HepG2 (cell line): ENCODE data around the gene ALDH3B2. TPM values are rescaled to one million over a fixed set of nuclear protein-coding genes. Genes with fewer than 3 reads are reported as not detected.

ENCODE experiments used
- CHD4 ChIP-seq: fragments of 200-600 bp; sonication (generic); IDR thresholded peaks from 2 replicates; pipeline ENCODE4 v1.7.0; 2017; ENCODE audit warnings: mild to moderate bottlenecking, low read length, borderline replicate concordance
- EP300 ChIP-seq, 3 experiments: sonication (generic) in 1 of 3; formaldehyde crosslinking in 1 of 3; IDR thresholded peaks; 2 replicates each; pipeline versions ENCODE4 v1.5.1 to v1.6.1; 2011 to 2020; ENCODE audit warnings: low read depth in 2 of 3, low read length in 2 of 3, borderline replicate concordance in 1 of 3, improper control_type of control experiment in 1 of 3, mild to moderate bottlenecking in 1 of 3, missing genetic modification reagents in 1 of 3, moderate library complexity in 1 of 3
- HDAC1 ChIP-seq: sonication (generic); formaldehyde crosslinking; IDR thresholded peaks from 2 replicates; pipeline ENCODE4 v1.5.1; 2020; ENCODE audit warnings: mild to moderate bottlenecking, missing genetic modification reagents
- HES4 ChIP-seq: sonication (generic); formaldehyde crosslinking; IDR thresholded peaks from 2 replicates; pipeline ENCODE4 v1.9.0; 2021; ENCODE audit warnings: mild to moderate bottlenecking, missing genetic modification reagents, borderline replicate concordance
- KDM2A ChIP-seq: sonication (generic); formaldehyde crosslinking; IDR thresholded peaks from 2 replicates; pipeline ENCODE4 v1.4.0; 2020; ENCODE audit warnings: low read depth, missing genetic modification reagents, borderline replicate concordance
- KLF6 ChIP-seq: IDR thresholded peaks from 2 replicates; pipeline ENCODE4 v1.8.0; 2016; ENCODE audit warnings: missing biosample characterization, missing genetic modification reagents
- MAFG ChIP-seq: sonication (generic); formaldehyde crosslinking; IDR thresholded peaks from 2 replicates; pipeline ENCODE4 v1.5.1; 2020; ENCODE audit warnings: mild to moderate bottlenecking, missing genetic modification reagents
- NCOA2 ChIP-seq: sonication (generic); formaldehyde crosslinking; IDR thresholded peaks from 2 replicates; pipeline ENCODE4 v1.8.0; 2022; ENCODE audit warnings: inconsistent platforms
- SNAI1 ChIP-seq: sonication (generic); formaldehyde crosslinking; IDR thresholded peaks from 2 replicates; pipeline ENCODE4 v1.5.0; 2020; ENCODE audit warnings: mild to moderate bottlenecking, missing genetic modification reagents, borderline replicate concordance
- SRSF9 ChIP-seq: fragments of 200-400 bp; formaldehyde crosslinking; IDR thresholded peaks from 2 replicates; pipeline ENCODE4 v1.6.1; 2018; ENCODE audit warnings: borderline replicate concordance, mild to moderate bottlenecking, low read depth, low read length; ENCODE audit not compliant: insufficient read depth, poor library complexity, severe bottlenecking
- ZBTB38 ChIP-seq: sonication (generic); formaldehyde crosslinking; IDR thresholded peaks from 2 replicates; pipeline ENCODE4 v1.5.1; 2020; ENCODE audit warnings: mild to moderate bottlenecking, missing genetic modification reagents
- ZMYM4 ChIP-seq: sonication (generic); formaldehyde crosslinking; IDR thresholded peaks from 2 replicates; pipeline ENCODE4 v1.8.1; 2023; ENCODE audit warnings: mild to moderate bottlenecking, missing genetic modification reagents
- ZNF17 ChIP-seq: sonication (generic); formaldehyde crosslinking; IDR thresholded peaks from 2 replicates; pipeline ENCODE4 v1.5.0; 2020; ENCODE audit warnings: mild to moderate bottlenecking, missing genetic modification reagents
- ZNF224 ChIP-seq: sonication (generic); formaldehyde crosslinking; IDR thresholded peaks from 2 replicates; pipeline ENCODE4 v1.5.0; 2020; ENCODE audit warnings: mild to moderate bottlenecking, missing genetic modification reagents
- ZNF333 ChIP-seq: sonication (generic); formaldehyde crosslinking; IDR thresholded peaks from 2 replicates; pipeline ENCODE4 v1.4.0; 2020; ENCODE audit warnings: mild to moderate bottlenecking, missing genetic modification reagents, borderline replicate concordance
- ZNF441 ChIP-seq: sonication (generic); formaldehyde crosslinking; IDR thresholded peaks from 2 replicates; pipeline ENCODE4 v1.7.0; 2021; ENCODE audit warnings: missing genetic modification reagents, borderline replicate concordance
- ZNF451 ChIP-seq: sonication (generic); formaldehyde crosslinking; IDR thresholded peaks from 2 replicates; pipeline ENCODE4 v1.5.0; 2020; ENCODE audit warnings: mild to moderate bottlenecking, missing genetic modification reagents
- ZNF562 ChIP-seq: sonication (generic); formaldehyde crosslinking; IDR thresholded peaks from 2 replicates; pipeline ENCODE4 v1.8.0; 2022; ENCODE audit warnings: missing genetic modification reagents, borderline replicate concordance
- ZNF747 ChIP-seq: sonication (generic); formaldehyde crosslinking; IDR thresholded peaks from 2 replicates; pipeline ENCODE4 v1.8.1; 2023; ENCODE audit warnings: missing genetic modification reagents, mild to moderate bottlenecking, borderline replicate concordance
- ZSCAN30 ChIP-seq: sonication (generic); formaldehyde crosslinking; IDR thresholded peaks from 2 replicates; pipeline ENCODE4 v1.5.0; 2020; ENCODE audit warnings: mild to moderate bottlenecking, missing genetic modification reagents
- polyA plus RNA-seq, 8 experiments: library from polyadenylated mRNA; depleted of rRNA in 3 of 8; stranded (reverse) in 7 of 8; unstranded in 1 of 8; fragments of >200 nt; fragmentation: Illumina TruSeq in 4 of 8; extraction: Trizol in 4 of 8; gene quantifications; 2 replicates each; pipeline versions ENCODE4 v1.2.1 to v1.2.3, GENCODE V29; 2011 to 2016; ENCODE audit warnings: low read depth in 4 of 8, missing spikeins in 1 of 8, mixed read lengths in 1 of 8; ENCODE audit not compliant: insufficient read depth in 1 of 8
- total RNA-seq, 5 experiments: library from RNA; depleted of rRNA; stranded (reverse); fragments of >200 nt; fragmentation: Illumina TruSeq; extraction: Trizol; gene quantifications; 2 replicates each; pipeline ENCODE4 v1.2.3, GENCODE V29; 2016; ENCODE audit warnings: low read depth in 1 of 5
- TF ChIP-seq, protein P1 (sequence below): sonication (generic); formaldehyde crosslinking; IDR thresholded peaks from 2 replicates; pipeline ENCODE4 v1.4.0; 2020; ENCODE audit warnings: mild to moderate bottlenecking, missing genetic modification reagents
- TF ChIP-seq, protein P2 (sequence below): sonication (generic); formaldehyde crosslinking; IDR thresholded peaks from 2 replicates; pipeline ENCODE4 v1.4.0; 2020; ENCODE audit warnings: missing genetic modification reagents
- TF ChIP-seq, protein P3 (sequence below): sonication (generic); formaldehyde crosslinking; IDR thresholded peaks from 2 replicates; pipeline ENCODE4 v1.4.0; 2020; ENCODE audit warnings: missing genetic modification reagents, borderline replicate concordance

ALDH3B2 gene
- total and polyA plus RNA-seq, 2 of the 13 experiments (the other 11 are each of a cell fraction or from before 2014, with no cell fraction given): not detected

DNA sequence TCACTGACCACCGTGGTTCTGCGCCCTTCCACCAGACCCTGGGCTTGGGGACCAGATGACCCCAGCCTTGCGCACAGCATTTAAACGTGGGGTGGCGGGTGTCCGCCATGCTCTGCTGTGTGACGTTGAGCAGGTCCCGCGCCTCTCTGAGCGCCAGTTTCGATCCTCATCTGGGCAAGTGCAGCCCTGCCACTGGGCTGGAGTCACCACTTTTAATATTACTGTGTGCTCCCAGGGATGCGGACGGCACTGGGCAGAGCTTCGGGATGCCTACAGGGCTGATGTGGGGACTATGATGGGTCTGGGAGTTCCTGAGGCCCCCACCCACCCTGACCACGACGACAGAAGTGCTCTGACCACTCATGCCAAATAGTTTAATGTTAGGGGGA lies 43.5 kb downstream of the ALDH3B2 start (continued):
- TF ChIP-seq EP300 (IDR thresholded peaks at IDR 0.05; ENCODE audit: low read depth in 2 of 2, low read length in 2 of 2) (no peak), EP300 (CRISPR knock-in tag; IDR thresholded peaks at IDR 0.05; ENCODE audit: borderline replicate concordance) (0 out of 2 replicates have a peak, but pooled peaks have one; percentile 0), ZNF17 (CRISPR knock-in tag) (0 out of 2 replicates have a peak, but pooled peaks have one; percentile 57), ZNF333 (CRISPR knock-in tag) (0 out of 2 replicates have a peak, but pooled peaks have one; percentile 14), ZNF224 (no peak), MAFG (no peak), SRSF9 (no peak), ZSCAN30 (CRISPR knock-in tag) (0 out of 2 replicates have a peak, but pooled peaks have one; percentile 30), HDAC1 (CRISPR knock-in tag) (peak; percentile 46; the same call in 1 of the 2 replicates), ZMYM4 (CRISPR knock-in tag) (0 out of 2 replicates have a peak, but pooled peaks have one; percentile 4), HES4 (no peak), SNAI1 (CRISPR knock-in tag) (no peak), CHD4 (peak; percentile 41; the same call in 1 of the 2 replicates), ZNF562 (no peak), ZNF747 (CRISPR knock-in tag) (no peak), KDM2A (CRISPR knock-in tag) (no peak), ZBTB38 (CRISPR knock-in tag) (peak; percentile 94; the same call in 1 of the 2 replicates), NCOA2 (no peak), KLF6 (CRISPR knock-in tag) (no peak), ZNF451 (no peak), ZNF441 (CRISPR knock-in tag) (no peak)
- TF ChIP-seq, protein P1, sequence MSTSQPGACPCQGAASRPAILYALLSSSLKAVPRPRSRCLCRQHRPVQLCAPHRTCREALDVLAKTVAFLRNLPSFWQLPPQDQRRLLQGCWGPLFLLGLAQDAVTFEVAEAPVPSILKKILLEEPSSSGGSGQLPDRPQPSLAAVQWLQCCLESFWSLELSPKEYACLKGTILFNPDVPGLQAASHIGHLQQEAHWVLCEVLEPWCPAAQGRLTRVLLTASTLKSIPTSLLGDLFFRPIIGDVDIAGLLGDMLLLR: no peak
- TF ChIP-seq, protein P2, sequence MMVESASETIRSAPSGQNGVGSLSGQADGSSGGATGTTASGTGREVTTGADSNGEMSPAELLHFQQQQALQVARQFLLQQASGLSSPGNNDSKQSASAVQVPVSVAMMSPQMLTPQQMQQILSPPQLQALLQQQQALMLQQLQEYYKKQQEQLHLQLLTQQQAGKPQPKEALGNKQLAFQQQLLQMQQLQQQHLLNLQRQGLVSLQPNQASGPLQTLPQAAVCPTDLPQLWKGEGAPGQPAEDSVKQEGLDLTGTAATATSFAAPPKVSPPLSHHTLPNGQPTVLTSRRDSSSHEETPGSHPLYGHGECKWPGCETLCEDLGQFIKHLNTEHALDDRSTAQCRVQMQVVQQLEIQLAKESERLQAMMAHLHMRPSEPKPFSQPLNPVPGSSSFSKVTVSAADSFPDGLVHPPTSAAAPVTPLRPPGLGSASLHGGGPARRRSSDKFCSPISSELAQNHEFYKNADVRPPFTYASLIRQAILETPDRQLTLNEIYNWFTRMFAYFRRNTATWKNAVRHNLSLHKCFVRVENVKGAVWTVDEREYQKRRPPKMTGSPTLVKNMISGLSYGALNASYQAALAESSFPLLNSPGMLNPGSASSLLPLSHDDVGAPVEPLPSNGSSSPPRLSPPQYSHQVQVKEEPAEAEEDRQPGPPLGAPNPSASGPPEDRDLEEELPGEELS (CRISPR knock-in tag): no peak
- TF ChIP-seq, protein P3, sequence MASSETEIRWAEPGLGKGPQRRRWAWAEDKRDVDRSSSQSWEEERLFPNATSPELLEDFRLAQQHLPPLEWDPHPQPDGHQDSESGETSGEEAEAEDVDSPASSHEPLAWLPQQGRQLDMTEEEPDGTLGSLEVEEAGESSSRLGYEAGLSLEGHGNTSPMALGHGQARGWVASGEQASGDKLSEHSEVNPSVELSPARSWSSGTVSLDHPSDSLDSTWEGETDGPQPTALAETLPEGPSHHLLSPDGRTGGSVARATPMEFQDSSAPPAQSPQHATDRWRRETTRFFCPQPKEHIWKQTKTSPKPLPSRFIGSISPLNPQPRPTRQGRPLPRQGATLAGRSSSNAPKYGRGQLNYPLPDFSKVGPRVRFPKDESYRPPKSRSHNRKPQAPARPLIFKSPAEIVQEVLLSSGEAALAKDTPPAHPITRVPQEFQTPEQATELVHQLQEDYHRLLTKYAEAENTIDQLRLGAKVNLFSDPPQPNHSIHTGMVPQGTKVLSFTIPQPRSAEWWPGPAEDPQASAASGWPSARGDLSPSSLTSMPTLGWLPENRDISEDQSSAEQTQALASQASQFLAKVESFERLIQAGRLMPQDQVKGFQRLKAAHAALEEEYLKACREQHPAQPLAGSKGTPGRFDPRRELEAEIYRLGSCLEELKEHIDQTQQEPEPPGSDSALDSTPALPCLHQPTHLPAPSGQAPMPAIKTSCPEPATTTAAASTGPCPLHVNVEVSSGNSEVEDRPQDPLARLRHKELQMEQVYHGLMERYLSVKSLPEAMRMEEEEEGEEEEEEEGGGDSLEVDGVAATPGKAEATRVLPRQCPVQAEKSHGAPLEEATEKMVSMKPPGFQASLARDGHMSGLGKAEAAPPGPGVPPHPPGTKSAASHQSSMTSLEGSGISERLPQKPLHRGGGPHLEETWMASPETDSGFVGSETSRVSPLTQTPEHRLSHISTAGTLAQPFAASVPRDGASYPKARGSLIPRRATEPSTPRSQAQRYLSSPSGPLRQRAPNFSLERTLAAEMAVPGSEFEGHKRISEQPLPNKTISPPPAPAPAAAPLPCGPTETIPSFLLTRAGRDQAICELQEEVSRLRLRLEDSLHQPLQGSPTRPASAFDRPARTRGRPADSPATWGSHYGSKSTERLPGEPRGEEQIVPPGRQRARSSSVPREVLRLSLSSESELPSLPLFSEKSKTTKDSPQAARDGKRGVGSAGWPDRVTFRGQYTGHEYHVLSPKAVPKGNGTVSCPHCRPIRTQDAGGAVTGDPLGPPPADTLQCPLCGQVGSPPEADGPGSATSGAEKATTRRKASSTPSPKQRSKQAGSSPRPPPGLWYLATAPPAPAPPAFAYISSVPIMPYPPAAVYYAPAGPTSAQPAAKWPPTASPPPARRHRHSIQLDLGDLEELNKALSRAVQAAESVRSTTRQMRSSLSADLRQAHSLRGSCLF (CRISPR knock-in tag): no peak
